NT2/D1 (cell line): ENCODE data around the gene CDH24.

ENCODE experiments used
- SUZ12 ChIP-seq: IDR thresholded peaks from 2 replicates; pipeline ENCODE4 v1.6.1; 2011; ENCODE audit not compliant: insufficient read length, insufficient read depth; ENCODE audit errors: extremely low read depth
- ZNF274 ChIP-seq: IDR thresholded peaks from 2 replicates; pipeline ENCODE4 v1.6.1; 2011; ENCODE audit warnings: mild to moderate bottlenecking, low read depth, low read length

DNA sequence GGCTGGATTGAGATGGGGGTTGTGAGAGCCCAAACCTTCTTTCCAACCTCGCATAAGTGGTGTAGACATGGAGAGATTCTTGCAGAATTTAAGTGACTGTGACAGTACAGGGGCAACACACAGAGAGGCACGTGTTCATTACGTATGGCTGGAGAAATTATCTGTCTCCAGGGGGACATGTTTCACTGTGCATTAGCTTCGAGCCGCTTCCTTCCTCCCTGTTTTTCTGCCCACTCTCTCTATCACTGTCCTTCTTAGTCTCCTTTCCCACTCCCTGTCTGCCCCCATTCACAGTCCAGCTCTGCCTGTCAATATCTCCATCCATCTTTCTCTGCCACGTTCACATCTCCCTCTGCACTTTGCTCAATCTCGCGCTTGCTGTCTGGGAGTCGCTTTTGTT is 35.9 kb downstream of the CDH24 start:
- TF ChIP-seq SUZ12 (no peak), ZNF274 (no peak)
